T-helper 2 cell treated with Interferon-gamma antibody and Interleukin-4, amounts not matched to agents 5 μg/mL and 100 μg/mL, for 36 hours (primary cell): ENCODE measurements around the gene ZNF398.

Experiments
- DNase-seq: peaks from one replicate; pipeline ENCODE4 v3.0.0; 2021; ENCODE audit warnings: low spot score
- H3K27ac Mint-ChIP-seq: one replicate; pipeline ENCODE4 v1.8.0; 2021; ENCODE audit warnings: mild to moderate bottlenecking, mixed read lengths
- H3K27me3 Mint-ChIP-seq: one replicate; pipeline ENCODE4 v1.8.0; 2021; ENCODE audit warnings: low read depth, mixed read lengths
- H3K36me3 Mint-ChIP-seq: one replicate; pipeline ENCODE4 v1.8.0; 2021; ENCODE audit warnings: low read depth, mixed read lengths
- H3K4me1 Mint-ChIP-seq: one replicate; pipeline ENCODE4 v1.8.0; 2021; ENCODE audit warnings: low read depth, mixed read lengths
- H3K4me3 Mint-ChIP-seq: one replicate; pipeline ENCODE4 v1.8.0; 2022; ENCODE audit warnings: mild to moderate bottlenecking, moderate library complexity, mixed read lengths
- H3K9me3 Mint-ChIP-seq: one replicate; pipeline ENCODE4 v1.8.0; 2021; ENCODE audit warnings: mixed read lengths

Gene ZNF398

GRCh38 chr7:149196705-149197171 is 49.5 kb downstream of the ZNF398 start:
- no peaks in the 10 kb centered on the region for H3K27me3 Mint-ChIP-seq
- peak overlapping the region; percentile 94 for H3K4me3 Mint-ChIP-seq
- no peak for DNase-seq
- peaks cover 42% of the 10 kb centered on the region for H3K4me1 Mint-ChIP-seq
- H3K27ac Mint-ChIP-seq = peak overlapping the region; percentile 91
- no peaks in the 10 kb centered on the region for H3K9me3 Mint-ChIP-seq
- H3K36me3 Mint-ChIP-seq = peaks cover 41% of the 10 kb centered on the region

- DNase-seq = no peak
- peak overlapping the region; percentile 41 for H3K27ac Mint-ChIP-seq
- peak overlapping the region; percentile 94 for H3K4me3 Mint-ChIP-seq
- peaks cover 44% of the 10 kb centered on the region for H3K36me3 Mint-ChIP-seq
- H3K27me3 Mint-ChIP-seq = no peaks in the 10 kb centered on the region
- peaks cover 42% of the 10 kb centered on the region for H3K4me1 Mint-ChIP-seq
- H3K9me3 Mint-ChIP-seq = no peaks in the 10 kb centered on the region
These were observed 50.4 kb downstream of the ZNF398 start for GRCh38 chr7:149197675-149198074.

- H3K4me1 Mint-ChIP-seq = peaks cover 47% of the 10 kb centered on the region
- no peaks in the 10 kb centered on the region for H3K9me3 Mint-ChIP-seq
- H3K4me3 Mint-ChIP-seq = peak overlapping the region; percentile 94
- no peaks in the 10 kb centered on the region for H3K27me3 Mint-ChIP-seq
- H3K27ac Mint-ChIP-seq = no peak overlapping the region
- DNase-seq = no peak
- H3K36me3 Mint-ChIP-seq = peaks cover 51% of the 10 kb centered on the region
These were observed 51.0 kb downstream of the ZNF398 start for GRCh38 chr7:149198161-149198816.

- peak overlapping the region; percentile 48 for H3K4me3 Mint-ChIP-seq
- H3K9me3 Mint-ChIP-seq = no peaks in the 10 kb centered on the region
- H3K4me1 Mint-ChIP-seq = peaks cover 47% of the 10 kb centered on the region
- no peaks in the 10 kb centered on the region for H3K27me3 Mint-ChIP-seq
- DNase-seq = no peak
- H3K36me3 Mint-ChIP-seq = peaks cover 60% of the 10 kb centered on the region
- peak overlapping the region; percentile 58 for H3K27ac Mint-ChIP-seq
These were observed 52.2 kb downstream of the ZNF398 start for GRCh38 chr7:149199234-149199995.

- Mint-ChIP-seq H3K27me3 (no peaks in the 10 kb centered on the region), H3K4me1 (peaks cover 33% of the 10 kb centered on the region), H3K9me3 (no peaks in the 10 kb centered on the region), H3K36me3 (peaks cover 79% of the 10 kb centered on the region), H3K4me3 (peak overlapping the region; percentile 73), H3K27ac (peak overlapping the region; percentile 93)
- peak; percentile 62 for DNase-seq
These were observed 55.6 kb downstream of the ZNF398 start for GRCh38 chr7:149202831-149203231.

GRCh38 chr7:149205690-149206381 is 58.6 kb downstream of the ZNF398 start:
- no peak for DNase-seq
- Mint-ChIP-seq H3K36me3 (peaks cover 76% of the 10 kb centered on the region), H3K4me1 (peaks cover 24% of the 10 kb centered on the region), H3K4me3 (no peak overlapping the region), H3K27ac (no peak overlapping the region), H3K9me3 (no peaks in the 10 kb centered on the region), H3K27me3 (no peaks in the 10 kb centered on the region)

- Mint-ChIP-seq H3K36me3 (peaks cover 78% of the 10 kb centered on the region), H3K27ac (no peak overlapping the region)
These were observed 60.2 kb downstream of the ZNF398 start for GRCh38 chr7:149207324-149208035.

GRCh38 chr7:149209518-149210269 is 62.4 kb downstream of the ZNF398 start:
- peaks cover 14% of the 10 kb centered on the region for H3K4me1 Mint-ChIP-seq
- H3K27ac Mint-ChIP-seq = peak overlapping the region; percentile 58
- peak overlapping the region; percentile 52 for H3K4me3 Mint-ChIP-seq
- no peaks in the 10 kb centered on the region for H3K9me3 Mint-ChIP-seq
- H3K36me3 Mint-ChIP-seq = peaks cover 71% of the 10 kb centered on the region
- no peaks in the 10 kb centered on the region for H3K27me3 Mint-ChIP-seq
- DNase-seq = peak; percentile 87

More at GRCh38 chr7:149207324-149208035, 60.2 kb downstream of the ZNF398 start:
- DNase-seq = no peak
- no peak overlapping the region for H3K4me3 Mint-ChIP-seq
- H3K4me1 Mint-ChIP-seq = peaks cover 19% of the 10 kb centered on the region
- no peaks in the 10 kb centered on the region for H3K9me3 Mint-ChIP-seq
- no peaks in the 10 kb centered on the region for H3K27me3 Mint-ChIP-seq

- H3K36me3 Mint-ChIP-seq = peaks cover 70% of the 10 kb centered on the region
- no peaks in the 10 kb centered on the region for H3K27me3 Mint-ChIP-seq
- no peaks in the 10 kb centered on the region for H3K9me3 Mint-ChIP-seq
- no peak overlapping the region for H3K27ac Mint-ChIP-seq
- no peak for DNase-seq
- H3K4me1 Mint-ChIP-seq = peaks cover 14% of the 10 kb centered on the region
- H3K4me3 Mint-ChIP-seq = no peak overlapping the region
These were observed 63.3 kb downstream of the ZNF398 start for GRCh38 chr7:149210551-149210950.

GRCh38 chr7:149214020-149214720 is 66.9 kb downstream of the ZNF398 start:
- no peaks in the 10 kb centered on the region for H3K27me3 Mint-ChIP-seq
- no peaks in the 10 kb centered on the region for H3K9me3 Mint-ChIP-seq
- peaks cover 12% of the 10 kb centered on the region for H3K4me1 Mint-ChIP-seq
- DNase-seq = no peak
- no peak overlapping the region for H3K27ac Mint-ChIP-seq
- H3K4me3 Mint-ChIP-seq = no peak overlapping the region
- H3K36me3 Mint-ChIP-seq = peaks cover 67% of the 10 kb centered on the region

- DNase-seq = no peak
- peaks cover 60% of the 10 kb centered on the region for H3K36me3 Mint-ChIP-seq
- no peaks in the 10 kb centered on the region for H3K27me3 Mint-ChIP-seq
- no peaks in the 10 kb centered on the region for H3K4me1 Mint-ChIP-seq
- no peak overlapping the region for H3K27ac Mint-ChIP-seq
- H3K4me3 Mint-ChIP-seq = no peak overlapping the region
- H3K9me3 Mint-ChIP-seq = no peaks in the 10 kb centered on the region
These were observed 69.1 kb downstream of the ZNF398 start for GRCh38 chr7:149216402-149216801.

GRCh38 chr7:149217570-149217969 is 70.3 kb downstream of the ZNF398 start:
- H3K27ac Mint-ChIP-seq = no peak overlapping the region
- no peak for DNase-seq
- H3K4me3 Mint-ChIP-seq = no peak overlapping the region
- no peaks in the 10 kb centered on the region for H3K4me1 Mint-ChIP-seq
- H3K27me3 Mint-ChIP-seq = no peaks in the 10 kb centered on the region
- peaks cover 58% of the 10 kb centered on the region for H3K36me3 Mint-ChIP-seq
- H3K9me3 Mint-ChIP-seq = no peaks in the 10 kb centered on the region
